Adrenal gland (tissue), 12 donors: ENCODE measurements around the gene GPR146. TPM values are rescaled to one million over a fixed set of nuclear protein-coding genes. Genes with fewer than 3 reads are reported as not detected.

Source experiments
- DNase-seq, 7 donors: peaks; one replicate each; pipeline ENCODE4 v3.0.0-alpha.2; 2019 to 2020
- H3K27ac ChIP-seq, 5 donors: fragments of 200-600 bp; sonication (generic) in 4 of 5; 1 replicate in 3 of 5; 2 replicates in 2 of 5; pipeline versions ENCODE4 v1.5.1 to v1.8.0; 2016 to 2020; ENCODE audit warnings: mild to moderate bottlenecking in 1 of 5
- H3K27me3 ChIP-seq: fragments of 200-600 bp; 2 replicates; pipeline ENCODE4 v1.8.0; 2021
- H3K36me3 ChIP-seq, 2 donors: fragments of 200-600 bp; replicated peaks in 1 of 2; 1 replicate in 1 of 2; 2 replicates in 1 of 2; pipeline versions ENCODE4 v1.5.1 to v1.8.0; 2018 to 2022
- H3K4me1 ChIP-seq, 2 donors: fragments of 200-600 bp; replicated peaks in 1 of 2; 1 replicate in 1 of 2; 2 replicates in 1 of 2; pipeline versions ENCODE4 v1.5.1 to v1.8.0; 2018 to 2021
- H3K4me3 ChIP-seq, 4 donors: fragments of 200-600 bp; sonication (generic) in 3 of 4; one replicate each; pipeline ENCODE4 v1.5.1; 2016 to 2018
- H3K9me3 ChIP-seq, 3 donors: fragments of 200-600 bp; sonication (generic) in 1 of 3; replicated peaks in 1 of 3; 1 replicate in 2 of 3; 2 replicates in 1 of 3; pipeline versions ENCODE4 v1.5.1 to v1.8.0; 2016 to 2021
- POLR2A ChIP-seq, 2 donors: fragments of 450-650 bp; IDR thresholded peaks; one replicate each; pipeline ENCODE4 v1.6.1; 2017; ENCODE audit warnings: antibody characterized with exemption in 2 of 2, mild to moderate bottlenecking in 2 of 2, moderate library complexity in 1 of 2
- WGBS, 4 donors: extraction: QIAGEN DNeasy Blood & Tissue Kit in 2 of 4; methylation state at CpG; one replicate each; pipeline versions ENCODE4 v1.1.5 to v1.1.7; 2013 to 2017; 5-methylcytosine and 5-hydroxymethylcytosine counted together
- intact Hi-C, 2 donors: fragments of 100-400 bp; cut with DNase I; formaldehyde crosslinking; loops; one replicate each; pipeline versions ENCODE4 v1.14.1 to v1.15.0; 2022 to 2023
- polyA plus RNA-seq, 3 donors: library from polyadenylated mRNA; stranded (reverse); fragments of 200-250 nt in 2 of 3; fragments of 350-450 nt in 1 of 3; fragmentation: Illumina TruSeq in 1 of 3; extraction: RNeasy Lipid Tissue Mini Kit (QIAGEN cat#74804) in 1 of 3; gene quantifications; one replicate each; pipeline ENCODE4 v1.2.3, GENCODE V29; 2013 to 2014
- total RNA-seq, 9 donors: library from RNA; depleted of rRNA in 4 of 9; stranded (reverse); fragments of >200 nt in 4 of 9; fragments of 120-200 nt in 1 of 9; fragmentation: NEBNext Ultra II Directional in 1 of 9; extraction: Animal tissue kit (Norgen Biotek cat#: 25700) in 1 of 9; gene quantifications; one replicate each; pipeline versions ENCODE4 v1.1.0 to v1.2.4, GENCODE V29; 2013 to 2023
- TF ChIP-seq, protein P1 (sequence below), 6 experiments: fragments of 450-650 bp in 4 of 6; fragments of 200-600 bp in 2 of 6; sonication (generic) in 1 of 6; IDR thresholded peaks; 1 replicate in 5 of 6; 2 replicates in 1 of 6; pipeline versions ENCODE4 v1.5.1 to v1.8.0; 2016 to 2021; ENCODE audit warnings: antibody characterized with exemption in 6 of 6, mild to moderate bottlenecking in 2 of 6, moderate library complexity in 1 of 6
- donor health status: healthy with polysubstance abuse.
- donor health status: Bipolar disorder and iron deficiency.
- donor health status: DM: yes; HTN: yes; CAD: no.
- donor health status: DM: no; HTN: no; CAD: no.
- donor health status: DM: no; HTN: no; CAD: no.
- donor health status: DM: yes; HTN: yes; CAD: no.

The GPR146 gene
- total and polyA plus RNA-seq, 12 donors, result 0.90 to 17.3 (median 8.7) TPM

GRCh38 chr7:1013581-1013980 lies 30.8 kb upstream of the GPR146 start:
- Histone ChIP-seq H3K4me3 (no peak overlapping the region), H3K9me3 (no peaks in the 10 kb centered on the region), H3K36me3 (peaks cover 0 to 7% of the 10 kb centered on the region in 2 donors), H3K27me3 (no peaks in the 10 kb centered on the region), H3K27ac (no peak overlapping the region), H3K4me1 (no peaks in the 10 kb centered on the region)
- intact Hi-C loops, result no loop called here
- 79 to 91% (median 87%) methylated on average over 10 to 11 of the region's 11 CpGs for WGBS, 4 donors
- no peak for DNase-seq
- TF ChIP-seq, protein P1, sequence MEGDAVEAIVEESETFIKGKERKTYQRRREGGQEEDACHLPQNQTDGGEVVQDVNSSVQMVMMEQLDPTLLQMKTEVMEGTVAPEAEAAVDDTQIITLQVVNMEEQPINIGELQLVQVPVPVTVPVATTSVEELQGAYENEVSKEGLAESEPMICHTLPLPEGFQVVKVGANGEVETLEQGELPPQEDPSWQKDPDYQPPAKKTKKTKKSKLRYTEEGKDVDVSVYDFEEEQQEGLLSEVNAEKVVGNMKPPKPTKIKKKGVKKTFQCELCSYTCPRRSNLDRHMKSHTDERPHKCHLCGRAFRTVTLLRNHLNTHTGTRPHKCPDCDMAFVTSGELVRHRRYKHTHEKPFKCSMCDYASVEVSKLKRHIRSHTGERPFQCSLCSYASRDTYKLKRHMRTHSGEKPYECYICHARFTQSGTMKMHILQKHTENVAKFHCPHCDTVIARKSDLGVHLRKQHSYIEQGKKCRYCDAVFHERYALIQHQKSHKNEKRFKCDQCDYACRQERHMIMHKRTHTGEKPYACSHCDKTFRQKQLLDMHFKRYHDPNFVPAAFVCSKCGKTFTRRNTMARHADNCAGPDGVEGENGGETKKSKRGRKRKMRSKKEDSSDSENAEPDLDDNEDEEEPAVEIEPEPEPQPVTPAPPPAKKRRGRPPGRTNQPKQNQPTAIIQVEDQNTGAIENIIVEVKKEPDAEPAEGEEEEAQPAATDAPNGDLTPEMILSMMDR (IDR thresholded peaks at IDR 0.05), result no peak
- TF ChIP-seq POLR2A (IDR thresholded peaks at IDR 0.05), result no peak

DNA sequence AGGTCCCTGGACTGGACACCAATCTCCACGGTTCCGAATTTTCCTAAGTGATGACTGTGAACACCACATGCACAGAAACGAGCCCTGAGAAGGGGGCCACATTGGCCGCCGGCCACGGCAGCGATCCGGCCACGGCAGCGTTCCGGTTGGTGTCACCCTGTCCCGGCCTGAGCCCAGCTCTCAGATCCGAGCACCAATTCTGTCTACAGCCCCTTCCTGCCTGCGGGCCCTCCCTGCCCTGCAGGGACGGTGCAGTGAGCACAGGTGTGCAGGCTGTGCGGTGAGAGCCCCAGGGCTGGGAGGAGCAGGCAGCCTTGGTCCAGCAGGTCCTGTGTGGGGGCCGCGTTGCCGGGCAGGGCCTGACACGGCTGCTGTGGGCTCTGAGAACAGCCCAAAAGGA lies 29.7 kb upstream of the GPR146 start:
- no peak overlapping the region for H3K4me3 ChIP-seq
- WGBS, 4 donors, result 91 to 96% (median 92%) methylated on average over 8 to 20 of the region's 20 CpGs
- intact Hi-C loops, result no loop called here
- TF ChIP-seq POLR2A (IDR thresholded peaks at IDR 0.05), result no peak
- TF ChIP-seq, protein P1 (IDR thresholded peaks at IDR 0.05), result no peak
- peaks cover 0 to 3% of the 10 kb centered on the region in 2 donors for H3K36me3 ChIP-seq
- no peaks in the 10 kb centered on the region for H3K4me1 ChIP-seq
- no peaks in the 10 kb centered on the region for H3K9me3 ChIP-seq
- H3K27me3 ChIP-seq, result no peaks in the 10 kb centered on the region
- no peak for DNase-seq
- no peak overlapping the region for H3K27ac ChIP-seq

GRCh38 chr7:1015196-1016121 lies 28.9 kb upstream of the GPR146 start:
- DNase-seq, result peak in 1 of 7 donors; percentile 55
- Histone ChIP-seq H3K27ac (no peak overlapping the region), H3K36me3 (no peaks in the 10 kb centered on the region), H3K4me3 (no peak overlapping the region), H3K27me3 (no peaks in the 10 kb centered on the region), H3K9me3 (no peaks in the 10 kb centered on the region), H3K4me1 (no peaks in the 10 kb centered on the region)
- WGBS, 4 donors, result 64 to 79% (median 74%) methylated on average over 8 to 28 of the region's 28 CpGs
- intact Hi-C loops, result no loop called here
- TF ChIP-seq, protein P1 (IDR thresholded peaks at IDR 0.05), result no peak
- no peak for TF ChIP-seq POLR2A (IDR thresholded peaks at IDR 0.05)

- TF ChIP-seq, protein P1 (IDR thresholded peaks at IDR 0.05), result no peak
- TF ChIP-seq POLR2A (IDR thresholded peaks at IDR 0.05), result no peak
- Histone ChIP-seq H3K27ac (no peak overlapping the region), H3K36me3 (no peaks in the 10 kb centered on the region), H3K4me3 (no peak overlapping the region), H3K27me3 (no peaks in the 10 kb centered on the region), H3K4me1 (no peaks in the 10 kb centered on the region), H3K9me3 (no peaks in the 10 kb centered on the region)
- intact Hi-C loops, result no loop called here
- no peak for DNase-seq
- WGBS, 4 donors, result 87 to 95% (median 94%) methylated on average over 15 to 51 of the region's 51 CpGs
Observed at GRCh38 chr7:1016577-1017531, 27.5 kb upstream of the GPR146 start.
